Gastrocnemius medialis (tissue), 4 donors: Measurements from ENCODE around the gene CARD16.

Experiments used
- CTCF ChIP-seq, 5 experiments: fragments of 450-650 bp in 3 of 5; fragments of 200-600 bp in 2 of 5; sonication (generic) in 2 of 5; IDR thresholded peaks in 4 of 5; conservative IDR thresholded peaks in 1 of 5; 1 replicate in 4 of 5; 2 replicates in 1 of 5; pipeline ENCODE4 v1.5.1; 2016 to 2019; ENCODE audit warnings: antibody characterized with exemption in 5 of 5, mild to moderate bottlenecking in 3 of 5, moderate library complexity in 3 of 5
- POLR2A ChIP-seq, 2 donors: fragments of 450-650 bp; IDR thresholded peaks; one replicate each; pipeline ENCODE4 v1.6.1; 2017; ENCODE audit warnings: antibody characterized with exemption in 2 of 2, mild to moderate bottlenecking in 2 of 2, moderate library complexity in 2 of 2

- TF ChIP-seq CTCF (IDR thresholded peaks at IDR 0.05 in 4 of 5, conservative IDR thresholded peaks at IDR 0.05 in 1 of 5) (no peak), POLR2A (IDR thresholded peaks at IDR 0.05) (no peak)
These were observed 12.3 kb upstream of the CARD16 start for GRCh38 chr11:105057432-105057831.
